ENCODE data around the gene GOLGA8O.
"Not testable (repeated sequence)": the region's sequence is repeated elsewhere in the genome, so short reads cannot be mapped to it uniquely, and the experiment has no call there.

The GOLGA8O gene, protein sequence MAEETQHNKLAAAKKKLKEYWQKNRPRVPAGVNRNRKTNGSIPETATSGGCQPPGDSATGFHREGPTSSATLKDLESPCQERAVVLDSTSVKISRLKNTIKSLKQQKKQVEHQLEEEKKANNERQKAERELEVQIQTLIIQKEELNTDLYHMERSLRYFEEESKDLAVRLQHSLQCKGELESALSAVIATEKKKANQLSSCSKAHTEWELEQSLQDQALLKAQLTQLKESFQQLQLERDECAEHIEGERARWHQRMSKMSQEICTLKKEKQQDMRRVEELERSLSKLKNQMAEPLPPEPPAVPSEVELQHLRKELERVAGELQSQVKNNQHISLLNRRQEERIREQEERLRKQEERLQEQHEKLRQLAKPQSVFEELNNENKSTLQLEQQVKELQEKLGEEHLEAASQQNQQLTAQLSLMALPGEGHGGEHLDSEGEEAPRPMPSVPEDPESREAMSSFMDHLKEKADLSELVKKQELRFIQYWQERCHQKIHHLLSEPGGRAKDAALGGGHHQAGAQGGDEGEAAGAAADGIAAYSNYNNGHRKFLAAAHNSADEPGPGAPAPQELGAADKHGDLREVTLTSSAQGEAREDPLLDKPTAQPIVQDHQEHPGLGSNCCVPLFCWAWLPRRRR

GRCh38 chr15:32455534-32455933, at the start of gene GOLGA8O:
Gene GOLGA8O (minus strand): TSS chr15:32455634. CDS start chr15:32455536, 98 bp downstream.
- H2AFZ ChIP-seq (ENCODE audit: low read length, unreplicated experiment); H3K4me3 ChIP-seq (ENCODE audit: low read depth, low read length); H3K4me1 ChIP-seq (ENCODE audit: control insufficient read depth, insufficient read depth, low read length, unreplicated experiment); H3K36me3 ChIP-seq (ENCODE audit: insufficient read depth, low read length); H3K27me3 ChIP-seq (ENCODE audit: insufficient read depth, low read length); H3K27ac ChIP-seq (ENCODE audit: low read depth, low read length); H3K79me2 ChIP-seq (ENCODE audit: control insufficient read depth, insufficient read depth, low read length, unreplicated experiment): not testable (repeated sequence)

DNA sequence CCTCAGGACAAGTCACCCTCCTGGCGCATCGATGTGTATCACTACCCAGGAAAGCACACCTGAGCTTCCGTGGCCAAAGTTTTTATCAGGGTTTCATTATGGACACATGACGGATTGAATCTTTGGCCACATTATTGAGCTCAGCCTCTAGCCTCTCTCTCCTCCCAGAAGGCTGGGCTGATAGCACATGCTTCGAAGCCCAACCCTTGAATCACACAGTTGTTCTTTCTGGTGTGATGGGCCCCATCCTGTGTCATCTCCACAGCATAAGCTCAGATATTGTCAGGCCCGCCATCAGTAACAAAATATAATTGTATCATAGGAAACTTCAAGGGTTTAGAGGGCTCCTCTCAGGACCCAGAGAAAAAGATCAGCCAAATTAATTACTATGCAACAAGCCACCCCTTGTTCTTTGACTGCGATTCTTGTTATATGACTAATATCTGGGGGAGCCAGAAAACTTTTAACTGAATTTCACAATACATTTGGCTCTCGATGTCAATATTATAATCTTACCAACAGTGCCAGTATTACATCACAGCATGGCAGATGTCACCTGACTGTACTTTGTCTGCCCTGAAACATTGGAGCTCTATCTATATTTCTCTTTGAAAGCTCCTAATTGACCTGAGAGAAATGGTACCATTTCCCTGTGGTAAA, 48.8 kb upstream of the GOLGA8O start:
- not testable (repeated sequence) for H3K79me2 ChIP-seq (ENCODE audit: control insufficient read depth, insufficient read depth, low read length, unreplicated experiment); H3K4me1 ChIP-seq (ENCODE audit: control insufficient read depth, insufficient read depth, low read length, unreplicated experiment); H3K27ac ChIP-seq (ENCODE audit: low read depth, low read length); H3K27me3 ChIP-seq (ENCODE audit: insufficient read depth, low read length); H3K4me3 ChIP-seq (ENCODE audit: low read depth, low read length); H2AFZ ChIP-seq (ENCODE audit: low read length, unreplicated experiment); H3K36me3 ChIP-seq (ENCODE audit: insufficient read depth, low read length)

- H3K4me3 ChIP-seq (ENCODE audit: low read depth, low read length); H3K36me3 ChIP-seq (ENCODE audit: insufficient read depth, low read length); H3K4me1 ChIP-seq (ENCODE audit: control insufficient read depth, insufficient read depth, low read length, unreplicated experiment); H3K27me3 ChIP-seq (ENCODE audit: insufficient read depth, low read length); H3K79me2 ChIP-seq (ENCODE audit: control insufficient read depth, insufficient read depth, low read length, unreplicated experiment); H2AFZ ChIP-seq (ENCODE audit: low read length, unreplicated experiment); H3K27ac ChIP-seq (ENCODE audit: low read depth, low read length): not testable (repeated sequence)
Observed at GRCh38 chr15:32502946-32503345, 47.5 kb upstream of the GOLGA8O start.

DNA sequence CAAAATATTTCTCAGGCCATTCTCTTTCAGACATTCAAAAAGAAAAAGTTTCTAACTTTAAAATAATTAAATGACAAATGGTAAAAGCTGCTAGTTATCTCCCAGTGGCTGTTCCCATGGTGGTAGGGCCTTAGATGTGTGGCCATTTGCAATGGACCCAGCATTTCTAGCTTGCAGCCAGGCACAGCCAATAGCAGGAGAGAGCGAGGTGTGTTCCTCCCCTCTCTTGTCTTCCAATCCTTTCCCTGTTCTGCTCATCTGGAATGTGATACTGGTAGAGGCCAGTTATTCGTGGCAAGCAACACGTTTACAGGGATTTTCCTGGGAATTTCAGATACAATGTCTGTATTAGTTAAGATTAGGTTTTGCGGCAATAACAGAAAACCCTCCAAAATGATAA, 37.3 kb upstream of the GOLGA8O start:
- not testable (repeated sequence) for H3K36me3 ChIP-seq (ENCODE audit: insufficient read depth, low read length); H3K79me2 ChIP-seq (ENCODE audit: control insufficient read depth, insufficient read depth, low read length, unreplicated experiment); H2AFZ ChIP-seq (ENCODE audit: low read length, unreplicated experiment); H3K27ac ChIP-seq (ENCODE audit: low read depth, low read length); H3K4me1 ChIP-seq (ENCODE audit: control insufficient read depth, insufficient read depth, low read length, unreplicated experiment); H3K4me3 ChIP-seq (ENCODE audit: low read depth, low read length); H3K27me3 ChIP-seq (ENCODE audit: insufficient read depth, low read length)

DNA sequence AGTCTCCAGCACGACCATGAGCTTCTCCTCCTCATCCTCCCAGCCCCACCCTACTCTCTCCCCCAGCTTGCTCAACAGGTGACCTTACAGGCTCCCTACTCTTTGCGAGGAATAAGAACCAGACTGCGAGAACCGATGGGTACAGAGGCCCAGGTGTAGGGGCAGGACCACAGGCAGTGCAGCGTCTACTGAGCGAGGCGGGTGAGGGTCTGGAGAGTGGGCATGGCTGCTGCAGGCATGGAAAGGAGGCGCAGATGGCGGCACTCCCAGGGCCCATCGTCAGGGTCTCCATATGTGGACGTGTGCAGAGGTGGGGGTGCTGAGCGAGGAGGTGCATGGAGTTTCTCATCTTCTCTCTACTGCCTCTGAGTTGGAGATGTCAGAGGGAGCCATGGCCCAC, 31.0 kb upstream of the GOLGA8O start:
- not testable (repeated sequence) for H3K4me1 ChIP-seq (ENCODE audit: control insufficient read depth, insufficient read depth, low read length, unreplicated experiment); H3K27me3 ChIP-seq (ENCODE audit: insufficient read depth, low read length); H3K79me2 ChIP-seq (ENCODE audit: control insufficient read depth, insufficient read depth, low read length, unreplicated experiment); H2AFZ ChIP-seq (ENCODE audit: low read length, unreplicated experiment); H3K36me3 ChIP-seq (ENCODE audit: insufficient read depth, low read length); H3K27ac ChIP-seq (ENCODE audit: low read depth, low read length); H3K4me3 ChIP-seq (ENCODE audit: low read depth, low read length)

GRCh38 chr15:32483377-32483776, 27.9 kb upstream of the GOLGA8O start:
- H3K27me3 ChIP-seq (ENCODE audit: insufficient read depth, low read length); H3K4me3 ChIP-seq (ENCODE audit: low read depth, low read length); H3K79me2 ChIP-seq (ENCODE audit: control insufficient read depth, insufficient read depth, low read length, unreplicated experiment); H3K4me1 ChIP-seq (ENCODE audit: control insufficient read depth, insufficient read depth, low read length, unreplicated experiment); H2AFZ ChIP-seq (ENCODE audit: low read length, unreplicated experiment); H3K27ac ChIP-seq (ENCODE audit: low read depth, low read length); H3K36me3 ChIP-seq (ENCODE audit: insufficient read depth, low read length): not testable (repeated sequence)

DNA sequence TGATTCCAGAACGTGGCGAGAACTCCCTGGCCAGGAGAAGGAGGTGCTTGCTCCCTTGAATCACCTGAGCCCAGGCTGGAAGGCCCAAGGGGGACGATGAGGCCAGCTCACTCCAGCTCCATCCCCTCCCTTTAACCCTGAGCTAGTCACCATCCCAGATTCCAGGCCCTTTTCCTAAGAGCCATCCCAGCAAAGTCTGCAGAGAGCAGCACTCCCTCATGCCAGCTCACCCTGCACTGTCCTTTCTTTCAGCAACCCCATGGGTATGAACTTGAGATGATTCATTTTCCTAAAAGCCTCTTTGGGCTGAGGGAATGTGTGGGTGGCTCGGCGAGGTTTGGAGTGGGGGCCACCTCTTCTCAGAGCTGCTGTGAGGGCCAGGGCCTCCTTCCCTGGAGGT, 26.2 kb upstream of the GOLGA8O start:
- H3K4me3 ChIP-seq (ENCODE audit: low read depth, low read length); H3K36me3 ChIP-seq (ENCODE audit: insufficient read depth, low read length); H2AFZ ChIP-seq (ENCODE audit: low read length, unreplicated experiment); H3K4me1 ChIP-seq (ENCODE audit: control insufficient read depth, insufficient read depth, low read length, unreplicated experiment); H3K27me3 ChIP-seq (ENCODE audit: insufficient read depth, low read length); H3K27ac ChIP-seq (ENCODE audit: low read depth, low read length); H3K79me2 ChIP-seq (ENCODE audit: control insufficient read depth, insufficient read depth, low read length, unreplicated experiment): not testable (repeated sequence)

GRCh38 chr15:32468076-32468475, 12.6 kb upstream of the GOLGA8O start:
- H3K4me3 ChIP-seq (ENCODE audit: low read depth, low read length); H3K27me3 ChIP-seq (ENCODE audit: insufficient read depth, low read length); H3K27ac ChIP-seq (ENCODE audit: low read depth, low read length); H3K4me1 ChIP-seq (ENCODE audit: control insufficient read depth, insufficient read depth, low read length, unreplicated experiment); H3K36me3 ChIP-seq (ENCODE audit: insufficient read depth, low read length); H2AFZ ChIP-seq (ENCODE audit: low read length, unreplicated experiment); H3K79me2 ChIP-seq (ENCODE audit: control insufficient read depth, insufficient read depth, low read length, unreplicated experiment): not testable (repeated sequence)

DNA sequence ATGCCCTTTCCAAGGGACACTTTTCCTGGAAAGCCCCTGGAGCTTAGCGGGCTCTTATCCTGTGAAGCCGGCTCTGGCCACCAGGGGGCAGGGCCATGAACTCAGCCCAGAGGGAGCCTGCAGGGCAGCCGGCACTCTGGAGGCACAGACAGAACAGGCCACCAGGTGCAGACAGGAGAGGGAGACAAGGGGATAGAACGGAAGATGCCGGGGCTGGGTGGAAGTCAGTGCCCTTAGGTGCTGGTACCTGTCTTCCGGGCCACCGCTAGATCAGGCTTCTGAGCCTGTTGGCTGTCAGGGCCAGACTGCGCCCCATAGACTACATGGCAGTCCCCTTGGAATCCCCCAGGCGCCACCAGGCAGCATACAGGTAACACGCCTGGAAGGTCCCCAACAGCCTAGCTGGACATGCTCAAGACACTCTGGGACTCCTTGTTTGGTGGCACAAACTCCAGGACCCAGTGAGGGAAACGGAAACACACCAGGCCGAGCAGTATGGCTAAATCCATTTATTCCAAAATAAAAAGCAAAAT, 14.9 kb downstream of the GOLGA8O start:
- not testable (repeated sequence) for H3K4me1 ChIP-seq (ENCODE audit: control insufficient read depth, insufficient read depth, low read length, unreplicated experiment); H3K79me2 ChIP-seq (ENCODE audit: control insufficient read depth, insufficient read depth, low read length, unreplicated experiment); H3K36me3 ChIP-seq (ENCODE audit: insufficient read depth, low read length); H3K4me3 ChIP-seq (ENCODE audit: low read depth, low read length); H2AFZ ChIP-seq (ENCODE audit: low read length, unreplicated experiment); H3K27me3 ChIP-seq (ENCODE audit: insufficient read depth, low read length); H3K27ac ChIP-seq (ENCODE audit: low read depth, low read length)

DNA sequence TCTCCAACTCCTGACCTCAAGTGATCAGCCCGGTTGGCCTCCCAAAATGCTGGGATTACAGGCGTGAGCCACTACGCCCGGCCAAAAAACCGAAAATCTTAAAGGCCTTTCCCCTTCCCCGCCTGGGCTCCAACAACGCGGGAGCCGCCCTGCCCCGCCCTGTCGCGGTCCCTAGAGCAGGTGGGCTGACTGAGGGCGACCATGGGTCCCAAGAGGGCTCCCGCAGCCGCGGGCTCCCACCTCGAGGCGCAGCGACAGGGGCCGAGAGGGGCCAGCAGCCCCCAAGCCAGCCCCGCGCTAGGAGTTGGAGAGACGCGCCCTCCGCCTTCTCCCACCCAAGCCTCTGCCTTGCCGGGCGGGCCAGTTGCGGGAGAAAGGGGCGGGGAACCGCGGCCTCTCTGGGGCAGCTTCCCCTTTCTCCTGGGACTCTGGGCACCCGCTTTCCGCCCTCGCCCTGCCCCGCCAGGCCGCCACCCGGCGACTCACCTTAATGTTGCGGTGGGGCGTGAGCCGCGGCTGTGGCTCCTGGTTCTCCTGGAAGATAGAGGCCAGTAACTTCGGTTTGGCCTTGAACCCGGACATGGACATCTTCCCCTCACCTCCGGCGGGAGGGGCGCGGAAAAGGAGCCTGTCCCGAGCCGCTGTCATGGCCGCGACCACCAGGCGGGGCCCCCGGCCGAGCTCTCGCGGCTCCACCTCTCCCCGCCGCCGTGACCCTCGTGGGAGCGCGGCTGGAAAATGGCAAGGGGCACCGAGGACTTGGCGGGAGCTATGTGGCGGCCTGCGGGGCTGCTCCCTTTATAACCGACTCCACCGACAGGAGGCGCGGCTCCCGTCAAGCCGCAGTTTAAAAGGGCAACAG, 21.1 kb downstream of the GOLGA8O start:
- H2AFZ ChIP-seq (ENCODE audit: low read length, unreplicated experiment); H3K27ac ChIP-seq (ENCODE audit: low read depth, low read length); H3K79me2 ChIP-seq (ENCODE audit: control insufficient read depth, insufficient read depth, low read length, unreplicated experiment); H3K4me3 ChIP-seq (ENCODE audit: low read depth, low read length); H3K4me1 ChIP-seq (ENCODE audit: control insufficient read depth, insufficient read depth, low read length, unreplicated experiment); H3K27me3 ChIP-seq (ENCODE audit: insufficient read depth, low read length); H3K36me3 ChIP-seq (ENCODE audit: insufficient read depth, low read length): not testable (repeated sequence)

Measured in ACC112 (cell line).